HG03457 (cell line): ENCODE data around the gene PURB.
"Not testable (repeated sequence)": the region's sequence is repeated elsewhere in the genome, so short reads cannot be mapped to it uniquely, and the experiment has no call there.

Experiments used
- ATAC-seq: cut with Tn5 transposase; IDR thresholded peaks from one replicate; pipeline ENCODE4 v1.9.1; 2021; ENCODE audit warnings: moderate number of reproducible peaks; ENCODE audit not compliant: unreplicated experiment

The PURB gene

DNA sequence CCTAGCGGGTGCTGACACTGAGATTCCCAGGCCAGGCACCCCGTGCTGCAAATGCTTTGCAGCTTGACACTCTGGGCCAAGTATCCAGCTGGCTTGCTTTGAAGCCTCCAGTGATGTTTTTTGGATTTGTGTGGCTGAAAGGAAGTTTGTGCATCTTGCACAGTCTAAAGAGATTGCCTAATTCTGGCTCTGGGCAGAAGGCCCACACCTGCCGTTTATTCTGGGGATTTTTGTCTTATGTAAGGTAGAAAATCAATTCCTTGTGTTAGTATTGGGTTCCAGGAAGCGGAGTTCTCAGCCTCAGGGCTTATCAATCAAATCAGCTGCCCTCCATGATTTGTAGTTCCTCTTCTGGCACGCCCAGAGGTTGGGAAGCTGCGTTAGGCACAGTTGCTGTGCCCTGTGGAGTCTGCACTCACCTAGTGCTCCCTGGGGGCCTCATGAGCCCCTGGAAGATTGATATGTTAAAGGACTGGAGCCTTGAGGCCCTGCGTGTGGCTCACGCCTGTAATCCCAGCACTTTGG, 8.4 kb upstream of the PURB start:
- ATAC-seq: no peak

DNA sequence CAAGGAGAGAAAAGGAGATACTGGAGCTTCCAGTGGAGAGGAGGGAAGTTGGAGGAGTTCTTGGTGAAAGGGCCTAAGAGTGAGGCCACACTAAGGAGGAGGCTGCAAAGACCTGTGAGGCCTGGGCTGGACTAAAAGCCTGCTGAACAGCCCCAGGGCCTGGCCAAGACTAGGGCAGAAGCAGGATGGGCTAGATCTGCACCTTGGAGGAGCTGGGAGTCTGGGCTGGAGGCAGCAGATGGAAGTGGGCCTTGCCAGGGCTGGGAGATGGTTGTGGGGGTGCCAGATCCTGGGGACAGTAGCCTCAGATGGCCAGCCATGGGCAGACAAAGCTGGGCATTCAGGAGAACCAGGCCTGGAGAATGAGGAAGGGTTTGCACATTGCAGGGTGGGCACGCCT, 6.5 kb upstream of the PURB start:
- ATAC-seq: no peak

DNA sequence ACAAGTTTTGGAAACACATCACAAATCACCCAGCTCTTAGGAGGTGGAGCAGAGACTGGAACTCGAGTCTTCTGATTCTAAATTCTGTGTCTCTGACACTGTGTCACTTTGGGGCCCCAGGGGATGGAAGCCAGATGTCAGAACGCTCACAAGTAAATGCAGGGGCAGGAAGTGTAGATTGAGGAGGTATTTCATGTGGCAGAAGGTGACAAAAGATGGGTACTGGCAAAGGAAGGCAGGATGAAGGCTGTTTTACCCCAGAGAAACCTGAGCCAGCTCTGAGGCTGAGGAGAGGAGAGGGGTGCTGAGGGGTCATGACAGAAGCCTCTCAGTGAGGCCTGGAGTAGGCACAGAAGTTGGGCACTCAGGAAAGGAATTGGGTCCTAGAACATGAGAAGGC, 6.0 kb upstream of the PURB start:
- ATAC-seq: no peak

DNA sequence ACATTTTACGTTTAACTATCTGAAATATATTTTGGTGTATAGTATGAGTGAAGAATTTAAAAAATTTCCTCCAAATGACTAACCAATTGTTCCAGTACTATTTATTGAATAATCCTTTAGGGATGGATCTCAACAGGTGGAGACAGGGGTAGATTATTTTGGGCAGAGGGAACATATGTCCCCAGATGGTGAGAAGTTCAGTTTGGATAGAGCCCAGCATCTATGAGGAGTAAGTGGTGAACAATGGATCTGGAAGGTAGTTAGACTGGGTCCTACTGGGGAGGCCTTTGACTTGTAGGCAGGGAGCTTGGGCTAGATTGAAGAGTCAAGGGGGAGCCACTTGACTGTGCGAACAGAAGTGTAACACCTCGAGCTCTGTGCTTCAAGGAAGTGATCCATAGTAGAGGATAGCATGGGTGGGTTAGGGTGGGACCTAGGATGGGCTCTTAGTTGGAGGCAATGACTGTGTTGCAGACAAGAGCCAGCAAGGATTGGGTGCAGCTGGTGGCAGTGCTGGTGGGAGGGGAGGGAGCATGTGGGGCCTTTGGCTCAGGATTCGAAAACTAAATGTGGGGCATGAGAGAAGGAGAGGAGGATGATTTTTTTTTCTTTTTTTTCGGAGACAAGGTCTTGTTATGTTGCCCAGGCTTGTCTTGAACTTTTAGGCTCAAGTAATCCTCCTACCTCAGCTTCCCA, 3.9 kb upstream of the PURB start:
- ATAC-seq: no peak

DNA sequence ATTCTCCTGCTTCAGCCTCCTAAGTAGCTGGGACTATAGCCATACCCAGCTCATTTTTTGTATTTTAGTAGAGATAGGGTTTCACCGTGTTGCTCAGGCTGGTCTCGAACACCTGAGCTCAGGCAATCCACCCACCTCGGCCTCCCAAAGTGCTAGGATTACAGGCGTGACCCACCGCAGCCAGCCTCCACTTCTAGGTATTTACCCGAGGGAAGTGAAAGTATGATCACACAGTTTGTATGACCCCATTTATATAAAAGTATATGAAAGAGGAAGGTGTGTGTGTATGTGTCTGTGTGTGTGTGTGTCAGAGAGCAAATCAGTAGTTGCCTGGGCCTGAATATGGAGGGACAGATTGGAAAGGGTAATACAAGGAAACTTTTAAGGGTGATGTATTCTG, 2.0 kb upstream of the PURB start:
- no peak for ATAC-seq

DNA sequence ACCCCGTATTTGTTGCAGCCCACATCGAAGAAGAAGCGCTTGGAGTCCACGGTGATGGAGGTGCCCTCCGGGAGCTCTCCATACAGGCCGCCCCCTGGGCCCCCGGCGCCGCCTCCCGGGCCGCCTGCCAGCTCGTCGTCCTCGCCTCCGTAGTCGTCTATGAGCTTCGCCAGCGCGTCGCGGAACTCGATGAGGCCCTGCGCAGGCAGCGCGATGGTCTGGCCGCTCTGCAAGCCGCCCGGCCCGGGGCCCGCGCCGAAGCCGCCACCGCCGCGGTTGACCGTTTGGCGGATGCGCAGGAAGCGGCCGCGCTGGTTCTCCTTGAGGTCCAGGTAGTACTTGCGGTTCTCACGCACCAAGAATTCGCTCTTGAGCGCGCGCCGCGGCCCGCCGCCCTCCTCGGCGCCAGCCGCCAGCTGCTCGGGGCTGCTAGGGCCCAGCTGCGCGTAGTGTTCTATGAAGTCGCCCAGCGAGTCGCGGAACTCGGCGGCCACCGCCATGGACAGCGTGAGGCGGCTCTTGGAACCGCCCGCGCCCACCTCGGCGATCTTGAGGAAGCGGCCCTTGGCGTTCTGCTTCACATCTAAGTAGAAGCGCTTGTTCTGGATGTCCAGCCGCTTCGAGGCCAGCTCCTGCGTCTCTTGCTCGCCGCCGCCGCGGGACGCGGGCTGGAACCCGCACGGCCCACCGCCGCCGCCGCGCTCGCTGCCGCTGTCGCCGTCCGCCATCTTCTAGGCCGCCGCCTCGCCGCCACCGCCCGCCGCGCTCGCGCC, 523 bp downstream of the PURB start:
- ATAC-seq: peak; percentile 6

DNA sequence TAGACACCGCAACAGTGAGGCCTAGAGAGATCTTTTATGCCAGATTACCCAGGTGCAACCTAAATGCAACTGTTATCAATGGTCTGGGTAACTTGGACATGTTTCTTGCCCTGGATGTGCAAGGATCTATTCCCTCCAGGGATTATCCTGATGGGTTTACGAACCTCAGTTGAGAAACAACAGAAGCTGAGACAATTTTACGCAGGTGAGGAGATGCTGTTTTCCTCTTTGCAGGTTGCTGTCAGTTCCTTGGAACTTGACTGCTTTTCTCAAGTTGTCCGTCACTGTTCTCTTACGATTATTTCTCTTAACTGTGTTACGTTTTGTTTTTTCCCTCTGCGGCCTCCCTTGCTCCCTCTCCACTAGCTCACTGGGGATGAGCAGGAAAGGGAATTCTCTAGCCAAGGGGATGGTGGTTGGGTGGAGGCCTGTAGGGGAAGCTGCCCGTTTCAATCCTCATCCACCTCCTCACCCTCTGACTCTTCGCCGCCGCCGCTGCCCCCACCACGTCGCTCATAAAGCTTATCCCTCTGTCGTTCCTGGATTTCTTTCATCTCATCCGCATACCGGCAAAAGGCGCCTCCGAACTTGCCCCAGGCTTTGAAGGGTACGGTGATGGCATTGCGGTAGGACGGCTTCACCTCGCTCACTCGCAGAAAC, 1.2 kb downstream of the PURB start:
- ATAC-seq: no peak

DNA sequence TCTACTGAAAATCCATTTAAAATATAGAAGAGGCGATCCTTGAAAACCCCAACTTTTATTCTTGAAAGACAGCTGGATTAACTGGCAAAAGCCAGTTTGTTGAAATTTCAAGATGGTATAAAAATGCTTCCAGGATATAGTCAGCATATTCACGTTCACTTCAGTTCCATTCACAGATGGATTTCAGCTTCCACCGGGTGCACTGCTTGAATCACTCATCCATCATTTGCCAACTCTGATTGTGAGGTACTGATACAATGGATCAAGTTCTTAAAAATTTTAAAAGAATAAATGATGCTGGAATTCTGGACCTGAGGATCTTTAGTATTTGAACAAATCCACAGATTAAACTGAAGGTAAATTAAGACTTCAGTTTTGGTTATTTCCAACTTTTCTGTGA, 2.4 kb downstream of the PURB start:
- no peak for ATAC-seq

DNA sequence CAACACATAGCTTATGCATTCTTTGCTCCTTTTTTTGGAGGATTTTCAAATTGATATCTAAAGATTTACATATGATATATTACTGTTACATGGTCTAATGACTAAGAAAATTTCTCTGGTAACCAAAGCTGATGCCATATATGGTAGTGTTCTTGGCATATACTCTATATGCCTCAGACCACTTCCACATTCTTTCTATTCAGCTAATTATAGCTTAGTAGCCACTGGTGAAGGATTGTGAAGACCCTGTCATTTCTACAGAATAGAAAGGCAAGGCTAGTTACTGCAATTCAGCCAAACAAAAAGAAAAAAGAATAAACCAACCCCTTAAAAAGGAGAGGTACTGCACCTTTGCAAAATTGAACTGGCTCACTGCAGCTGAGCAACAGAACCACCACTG, 3.7 kb downstream of the PURB start:
- ATAC-seq: no peak

DNA sequence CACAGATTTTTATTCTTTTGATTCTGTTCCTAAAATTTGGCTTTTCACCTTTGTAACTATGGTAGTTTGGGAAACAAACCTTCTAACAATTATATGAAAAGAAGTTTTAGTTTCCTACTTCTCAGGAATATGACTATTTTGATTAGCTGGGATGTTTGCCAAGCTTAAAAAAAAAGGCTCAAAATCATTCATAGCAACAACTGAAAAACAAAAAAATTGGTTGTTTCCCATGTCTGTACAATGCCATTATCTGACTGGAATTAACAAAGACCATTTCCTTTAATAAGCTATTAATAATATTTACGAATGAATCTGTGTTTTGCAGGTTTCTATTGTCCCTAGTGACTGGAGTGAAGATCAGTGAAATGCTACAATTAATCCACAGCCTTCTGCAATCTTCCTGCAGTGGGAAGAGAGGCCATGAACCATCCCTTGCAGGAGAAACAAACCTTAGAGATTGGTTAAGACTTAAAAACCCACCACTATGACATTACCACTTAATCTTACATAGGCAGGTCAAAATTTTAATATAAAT, 4.2 kb downstream of the PURB start:
- ATAC-seq: no peak

DNA sequence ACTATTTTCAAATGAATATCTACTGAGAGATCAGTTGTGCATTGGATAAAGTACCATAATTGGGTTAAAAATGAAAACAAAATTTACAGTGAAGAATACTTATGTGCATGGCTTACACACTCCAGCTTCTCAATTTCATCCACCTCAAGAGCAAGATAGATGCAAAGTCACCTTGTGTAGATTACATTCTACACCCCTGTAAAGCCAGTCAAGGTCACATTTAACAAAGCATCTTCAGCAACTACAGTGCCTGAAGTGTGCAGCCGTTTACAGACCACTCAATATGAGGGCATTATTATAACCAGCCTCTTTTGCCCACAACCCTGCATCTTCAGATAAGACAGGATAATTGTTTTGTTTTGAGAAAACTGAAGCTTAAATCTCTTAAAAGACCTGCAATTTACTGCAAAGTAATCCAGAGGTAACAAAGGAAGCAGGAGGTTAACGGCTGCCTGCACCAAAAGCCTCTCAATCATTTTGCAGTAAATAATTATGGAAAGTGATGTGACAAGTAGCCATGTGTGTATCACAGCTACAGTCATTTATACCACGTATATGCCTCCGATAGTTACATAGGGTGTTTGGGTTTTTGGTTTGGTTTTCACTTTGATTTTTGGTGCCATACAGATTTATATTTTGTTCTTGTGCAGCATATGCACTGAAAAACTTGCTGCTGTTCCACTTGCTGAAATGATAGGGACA, 4.9 kb downstream of the PURB start:
- ATAC-seq: no peak

DNA sequence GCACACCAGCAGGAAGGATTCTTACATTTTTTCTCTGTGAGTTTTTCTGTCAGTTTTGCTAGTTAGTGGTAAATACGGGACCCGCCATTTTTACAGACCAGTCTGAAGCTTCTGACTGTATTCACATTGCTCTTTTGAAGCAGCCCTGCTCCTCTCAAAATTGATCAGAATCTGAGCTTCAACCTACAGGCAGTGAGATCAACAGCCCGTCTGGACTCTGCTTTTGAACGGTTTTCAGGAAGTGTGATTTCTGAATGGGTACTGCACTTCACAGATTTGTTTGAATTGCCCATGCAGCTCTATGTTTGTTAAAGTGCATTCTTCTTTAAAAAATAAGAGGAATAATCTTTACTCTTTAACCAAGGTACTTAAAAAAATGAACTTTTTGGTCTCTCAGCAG, 8.9 kb downstream of the PURB start:
- ATAC-seq: no peak

DNA sequence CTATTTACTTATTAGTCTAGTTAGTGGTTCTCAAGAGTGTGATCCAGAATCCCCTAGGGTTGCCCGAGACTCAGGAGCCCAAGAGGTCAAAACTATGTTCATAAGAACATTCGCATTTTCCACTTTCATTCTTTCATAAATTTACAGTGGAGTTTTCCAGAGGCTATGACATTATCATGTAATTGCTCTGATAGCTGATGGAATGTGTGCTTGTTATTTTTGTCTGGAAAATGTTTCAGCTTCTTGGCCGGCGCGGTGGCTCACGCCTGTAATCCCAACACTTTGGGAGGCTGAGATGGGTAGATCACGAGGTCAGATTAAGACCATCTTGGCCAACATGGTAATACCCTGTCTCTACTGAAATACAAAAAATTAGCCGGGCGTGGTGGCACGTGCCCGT, 10.1 kb downstream of the PURB start:
- ATAC-seq: no peak

DNA sequence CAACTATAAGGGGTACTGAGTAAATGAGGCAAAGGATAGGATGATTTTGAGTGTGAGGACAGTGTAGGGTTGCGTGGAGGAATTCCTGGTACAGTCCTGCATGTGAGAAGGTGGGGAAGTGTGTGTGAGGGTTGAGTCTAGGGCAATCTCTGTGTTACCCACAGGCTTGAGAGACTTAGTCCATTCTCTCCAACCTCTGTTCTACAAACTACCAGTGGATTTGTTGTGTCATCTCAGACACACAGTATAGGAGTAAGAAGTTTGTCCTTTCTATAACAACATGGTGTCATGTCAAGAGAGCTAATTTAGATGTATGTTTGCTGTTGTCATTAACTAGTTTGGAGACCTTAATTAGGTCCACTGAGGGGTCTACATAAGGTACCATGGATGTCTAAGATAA, 12.5 kb downstream of the PURB start:
- ATAC-seq: no peak

DNA sequence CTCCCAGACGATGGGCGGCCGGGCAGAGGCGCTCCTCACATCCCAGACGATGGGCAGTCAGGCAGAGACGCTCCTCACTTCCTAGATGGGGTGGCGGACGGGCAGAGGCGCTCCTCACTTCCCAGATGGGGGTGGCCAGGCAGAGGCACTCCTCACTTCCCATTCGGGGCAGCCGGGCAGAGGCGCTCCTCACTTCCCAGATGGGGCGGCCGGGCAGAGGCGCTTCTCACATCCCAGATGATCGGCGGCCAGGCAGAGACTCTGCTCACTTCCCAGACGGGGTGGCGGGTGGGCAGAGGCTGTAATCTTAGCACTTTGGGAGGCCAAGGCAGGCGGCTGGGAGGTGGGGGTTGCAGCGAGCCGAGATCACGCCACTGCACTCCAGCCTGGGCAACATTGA, 13.4 kb downstream of the PURB start:
- ATAC-seq: not testable (repeated sequence)

DNA sequence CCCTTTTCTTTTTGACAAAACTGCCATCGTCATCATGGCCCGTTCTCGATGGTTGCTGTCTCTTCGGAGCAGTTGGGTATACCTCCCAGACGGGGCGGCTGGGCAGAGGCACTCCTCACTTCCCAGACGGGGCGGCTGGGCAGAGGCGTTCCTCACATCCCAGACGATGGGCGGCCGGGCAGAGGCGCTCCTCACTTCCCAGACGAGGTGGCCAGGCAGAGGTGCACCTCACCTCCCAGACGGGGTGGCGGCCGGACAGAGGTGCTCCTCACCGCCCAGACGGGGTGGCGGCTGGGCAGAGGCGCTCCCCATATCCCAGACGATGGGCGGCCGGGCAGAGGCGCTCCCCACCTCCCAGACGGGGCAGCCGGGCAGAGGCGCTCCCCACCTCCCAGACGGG, 14.6 kb downstream of the PURB start:
- ATAC-seq: not testable (repeated sequence)

DNA sequence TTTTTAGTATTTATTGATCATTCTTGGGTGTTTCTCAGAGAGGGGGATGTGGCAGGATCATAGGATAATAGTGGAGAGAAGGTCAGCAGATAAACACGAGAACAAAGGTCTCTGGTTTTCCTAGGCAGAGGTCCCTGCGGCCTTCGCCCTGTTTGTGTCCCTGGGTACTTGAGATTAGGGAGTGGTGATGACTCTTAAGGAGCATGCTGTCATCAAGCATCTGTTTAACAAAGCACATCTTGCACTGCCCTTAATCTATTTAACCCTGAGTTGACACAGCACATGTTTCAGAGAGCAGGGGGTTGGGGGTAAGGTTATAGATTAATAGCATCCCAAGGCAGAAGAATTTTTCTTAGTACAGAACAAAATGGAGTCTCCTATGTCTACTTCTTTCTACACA, 15.0 kb downstream of the PURB start:
- not testable (repeated sequence) for ATAC-seq

DNA sequence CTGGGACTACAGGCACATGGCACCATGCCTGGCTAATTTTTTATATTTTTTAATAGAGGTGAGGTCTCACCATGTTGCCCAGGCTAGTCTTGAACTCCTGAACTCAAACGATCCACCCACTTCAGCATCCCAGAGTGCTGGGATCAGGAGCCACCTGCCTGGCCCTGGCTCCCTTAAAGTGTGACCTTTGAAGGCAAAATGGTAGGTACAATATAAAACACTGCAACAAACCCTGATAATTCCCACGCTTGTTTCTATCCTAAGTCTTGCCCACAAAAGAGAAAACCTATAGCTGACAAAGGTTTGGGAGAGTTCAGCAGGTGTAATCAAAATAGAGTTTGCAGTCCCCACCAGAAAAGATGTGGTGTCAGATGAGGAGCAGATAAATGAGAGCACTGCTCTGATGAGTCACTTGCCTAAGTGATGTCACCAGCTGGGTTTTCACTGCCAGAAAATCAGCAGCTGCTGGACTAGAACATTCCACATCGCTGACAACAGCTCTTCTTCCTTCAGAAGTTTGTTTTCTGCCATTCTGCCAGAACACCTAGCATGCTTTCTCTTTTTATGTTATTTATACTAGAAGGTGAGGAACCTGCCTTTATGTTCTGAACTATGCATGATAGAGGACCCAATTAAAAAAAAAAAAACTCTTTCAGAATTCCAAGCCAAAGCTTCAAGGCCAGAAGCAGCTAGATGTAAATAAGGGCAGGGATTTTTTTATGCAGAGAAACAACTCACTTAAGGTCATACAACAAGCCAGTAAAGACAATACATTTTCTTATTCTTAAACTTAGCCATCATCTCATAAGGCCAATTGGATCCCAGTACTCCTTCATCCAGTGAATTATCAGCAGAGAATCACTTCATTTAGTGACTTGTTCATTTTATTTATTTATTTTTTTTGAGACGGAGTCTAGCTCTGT, 18.0 kb downstream of the PURB start:
- ATAC-seq: no peak

DNA sequence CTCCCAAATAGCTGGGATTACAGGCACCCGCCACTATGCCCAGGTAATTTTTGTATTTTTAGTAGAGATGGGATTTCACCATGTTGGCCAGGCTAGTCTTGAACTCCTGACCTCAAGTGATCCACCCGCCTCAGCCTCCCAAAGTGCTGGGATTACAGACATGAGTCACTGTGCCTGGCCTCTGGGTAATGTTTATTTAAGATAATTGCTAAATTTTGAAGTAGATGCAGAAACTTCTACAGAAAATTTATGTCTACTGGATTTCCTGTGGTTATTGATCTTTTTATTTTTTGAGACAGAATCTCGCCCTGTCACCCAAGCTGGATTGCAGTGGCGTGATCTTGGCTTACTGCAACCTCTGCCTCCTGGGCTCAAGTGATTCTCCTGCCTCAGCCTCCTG, 23.4 kb downstream of the PURB start:
- ATAC-seq: not testable (repeated sequence)

DNA sequence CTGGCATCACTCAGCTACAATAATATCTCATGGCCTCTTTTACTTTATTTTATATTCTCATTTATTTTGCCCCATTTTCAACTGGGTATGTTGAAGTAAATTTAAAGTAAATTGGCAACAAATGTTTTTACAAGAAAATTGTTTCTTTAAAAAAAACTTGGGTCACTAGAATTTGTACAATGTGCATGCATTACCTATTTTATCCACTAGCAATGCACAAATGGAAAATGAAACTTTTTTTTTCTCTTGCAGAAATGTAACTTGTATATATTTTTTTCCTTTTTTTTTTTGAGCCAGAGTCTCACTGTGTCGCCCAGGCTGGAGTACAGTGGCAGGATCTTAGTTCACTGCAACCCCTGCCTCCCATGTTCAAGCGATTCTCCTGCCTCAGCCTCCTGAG, 27.2 kb downstream of the PURB start:
- ATAC-seq: no peak
